WTC11 (cell line): ENCODE measurements around the gene OR4D10. TPM values are rescaled to one million over a fixed set of nuclear protein-coding genes. Genes with fewer than 3 reads are reported as not detected.

ENCODE experiments used
- ATAC-seq: fragments of 200-7000 bp; cut with Tn5 transposase; 2 replicates; pipeline ENCODE4 v1.10.0; 2021; ENCODE audit warnings: mild to moderate bottlenecking, moderate library complexity
- CTCF ChIA-PET: fragments of 300-600 bp; sonication (Branson Sonifier 250); formaldehyde crosslinking; loops from one replicate; lab custom pipeline; 2021; ENCODE audit warnings: antibody characterized with exemption; lab: Charles Lee
- POLR2A ChIA-PET: fragments of 350-600 bp; sonication (Branson Sonifier 250); formaldehyde crosslinking; loops from one replicate; lab custom pipeline; 2021; ENCODE audit warnings: antibody characterized with exemption; lab: Charles Lee
- DNase-seq: peaks from one replicate; pipeline ENCODE4 v3.0.0; 2021; ENCODE audit warnings: low spot score
- H3K27ac Mint-ChIP-seq: 2 replicates; pipeline ENCODE4 v1.8.0; 2021; ENCODE audit warnings: mixed read lengths
- H3K27me3 Mint-ChIP-seq: 2 replicates; pipeline ENCODE4 v1.8.0; 2021; ENCODE audit warnings: low read depth, mild to moderate bottlenecking, moderate library complexity, mixed read lengths
- H3K36me3 Mint-ChIP-seq: 2 replicates; pipeline ENCODE4 v1.8.0; 2021; ENCODE audit warnings: mixed read lengths
- H3K4me1 Mint-ChIP-seq: 2 replicates; pipeline ENCODE4 v1.8.0; 2022; ENCODE audit warnings: mixed read lengths
- H3K4me3 Mint-ChIP-seq: 2 replicates; pipeline ENCODE4 v1.8.0; 2021; ENCODE audit warnings: mild to moderate bottlenecking, moderate library complexity, mixed read lengths
- H3K9me3 Mint-ChIP-seq: 2 replicates; pipeline ENCODE4 v1.8.0; 2021; ENCODE audit warnings: mixed read lengths
- ATF1 ChIP-seq: sonication (generic); formaldehyde crosslinking; IDR thresholded peaks from 2 replicates; pipeline ENCODE4 v1.8.1; 2023; ENCODE audit warnings: mild to moderate bottlenecking, moderate library complexity, missing genetic modification reagents
- ATF2 ChIP-seq: sonication (generic); formaldehyde crosslinking; IDR thresholded peaks from 2 replicates; pipeline ENCODE4 v1.8.1; 2022; ENCODE audit warnings: low read depth, missing genetic modification reagents, borderline replicate concordance
- ATF6 ChIP-seq: sonication (generic); formaldehyde crosslinking; IDR thresholded peaks from 2 replicates; pipeline ENCODE4 v1.8.1; 2023; ENCODE audit warnings: mild to moderate bottlenecking, missing genetic modification reagents
- FOXJ3 ChIP-seq: sonication (generic); formaldehyde crosslinking; IDR thresholded peaks from 2 replicates; pipeline ENCODE4 v1.9.0; 2021; ENCODE audit warnings: missing genetic modification reagents, mild to moderate bottlenecking, borderline replicate concordance
- GABPB1 ChIP-seq: sonication (generic); formaldehyde crosslinking; IDR thresholded peaks from 2 replicates; pipeline ENCODE4 v1.8.1; 2023; ENCODE audit warnings: mild to moderate bottlenecking, missing genetic modification reagents
- GRHL2 ChIP-seq: fragments of 250-450 bp; sonication (Bioruptor Pico); IDR thresholded peaks from 2 replicates; pipeline ENCODE4 v1.8.0; 2022; ENCODE audit warnings: mild to moderate bottlenecking, moderate library complexity; ENCODE audit not compliant: insufficient replicate concordance, severe bottlenecking
- JAZF1 ChIP-seq: fragments of 250-450 bp; sonication (Bioruptor Pico); IDR thresholded peaks from 2 replicates; pipeline ENCODE4 v1.9.0; 2021; ENCODE audit warnings: moderate library complexity, mild to moderate bottlenecking, inconsistent platforms
- NFATC4 ChIP-seq: fragments of 250-450 bp; sonication (Bioruptor Pico); IDR thresholded peaks from 2 replicates; pipeline ENCODE4 v1.9.0; 2021; ENCODE audit warnings: mild to moderate bottlenecking
- NFYB ChIP-seq: sonication (generic); formaldehyde crosslinking; conservative IDR thresholded peaks from 2 replicates; pipeline ENCODE4 v1.8.0; 2022; ENCODE audit warnings: low read depth, missing genetic modification reagents
- NR3C1 ChIP-seq: sonication (generic); formaldehyde crosslinking; conservative IDR thresholded peaks from 2 replicates; pipeline ENCODE4 v1.8.1; 2023; ENCODE audit warnings: low read depth, mild to moderate bottlenecking, missing genetic modification reagents
- RELA ChIP-seq: sonication (generic); formaldehyde crosslinking; IDR thresholded peaks from 2 replicates; pipeline ENCODE4 v1.8.1; 2022; ENCODE audit warnings: missing genetic modification reagents, mild to moderate bottlenecking, borderline replicate concordance
- RORB ChIP-seq: fragments of 250-450 bp; sonication (Bioruptor Pico); IDR thresholded peaks from 2 replicates; pipeline ENCODE4 v1.9.0; 2021; ENCODE audit warnings: mild to moderate bottlenecking
- SMAD4 ChIP-seq: sonication (generic); formaldehyde crosslinking; IDR thresholded peaks from 2 replicates; pipeline ENCODE4 v1.8.0; 2022; ENCODE audit warnings: mild to moderate bottlenecking, missing genetic modification reagents
- SOX15 ChIP-seq: fragments of 250-450 bp; sonication (Bioruptor Pico); IDR thresholded peaks from 2 replicates; pipeline ENCODE4 v1.9.0; 2021; ENCODE audit warnings: mild to moderate bottlenecking
- ZNF416 ChIP-seq: fragments of 250-450 bp; sonication (Bioruptor Pico); IDR thresholded peaks from 2 replicates; pipeline ENCODE4 v1.9.0; 2021; ENCODE audit warnings: mild to moderate bottlenecking, inconsistent platforms
- total RNA-seq: library from RNA; stranded (reverse); gene quantifications from 3 replicates; pipeline ENCODE4 v1.2.3, GENCODE V29; 2021
- TF ChIP-seq, protein P1 (sequence below): sonication (generic); formaldehyde crosslinking; IDR thresholded peaks from 2 replicates; pipeline ENCODE4 v1.8.0; 2022; ENCODE audit warnings: mild to moderate bottlenecking, missing genetic modification reagents
- TF ChIP-seq, protein P2 (sequence below): sonication (generic); formaldehyde crosslinking; IDR thresholded peaks from 2 replicates; pipeline ENCODE4 v1.8.0; 2022; ENCODE audit warnings: mild to moderate bottlenecking, missing genetic modification reagents
- TF ChIP-seq, protein P3 (sequence below): sonication (generic); formaldehyde crosslinking; IDR thresholded peaks from 2 replicates; pipeline ENCODE4 v1.8.1; 2022; ENCODE audit warnings: missing genetic modification reagents, borderline replicate concordance

The OR4D10 gene
- total RNA-seq, 1 experiment from 2014 or later = not detected

DNA sequence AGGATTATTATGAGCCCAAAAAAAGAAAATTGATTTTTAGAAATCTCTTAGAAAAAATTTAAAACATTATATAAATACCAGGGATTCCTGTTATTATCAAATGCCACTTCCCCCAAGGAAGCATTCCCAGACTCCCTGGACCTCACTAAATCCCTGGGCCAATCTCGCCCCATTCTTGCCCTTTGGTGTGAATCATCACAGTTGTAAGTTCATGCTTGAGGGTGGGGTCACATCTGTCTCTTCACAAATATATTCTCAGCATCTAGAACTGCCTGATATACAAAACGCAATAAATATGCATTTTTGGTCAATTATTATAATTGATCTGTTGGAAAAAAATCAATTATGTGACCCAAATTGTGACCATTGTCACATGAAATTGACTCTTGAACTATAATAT, 24.6 kb upstream of the OR4D10 start (continued):
- no peak for TF ChIP-seq ATF6 (CRISPR knock-in tag)
- no peak for TF ChIP-seq SMAD4 (CRISPR knock-in tag)
- TF ChIP-seq ATF1 (CRISPR knock-in tag) = no peak
- TF ChIP-seq FOXJ3 (CRISPR knock-in tag) = no peak
- TF ChIP-seq RELA (CRISPR knock-in tag) = no peak
- no peak for TF ChIP-seq NR3C1
- TF ChIP-seq SOX15 = no peak
- no peak for TF ChIP-seq NFATC4 (CRISPR knock-in tag)

GRCh38 chr11:59456661-59457060, 16.5 kb upstream of the OR4D10 start, which contains the start of gene OR4D6:
Gene OR4D6 (plus strand): TSS chr11:59456961. CDS start chr11:59456961, 0 bp downstream.
- H3K4me3 Mint-ChIP-seq = no peak within 1 kb of the TSS
- no peaks in the 10 kb centered on the region for H3K27me3 Mint-ChIP-seq
- no peak for ATAC-seq
- no peak within 1 kb of the TSS for H3K27ac Mint-ChIP-seq
- peaks cover 13% of the 10 kb centered on the region for H3K9me3 Mint-ChIP-seq
- peaks cover 8% of the 10 kb centered on the region for H3K4me1 Mint-ChIP-seq
- H3K36me3 Mint-ChIP-seq = no peaks in the 10 kb centered on the region
- no peak for DNase-seq
- POLR2A ChIA-PET = no interaction called here
- CTCF ChIA-PET = no interaction called here
- TF ChIP-seq, protein P1, sequence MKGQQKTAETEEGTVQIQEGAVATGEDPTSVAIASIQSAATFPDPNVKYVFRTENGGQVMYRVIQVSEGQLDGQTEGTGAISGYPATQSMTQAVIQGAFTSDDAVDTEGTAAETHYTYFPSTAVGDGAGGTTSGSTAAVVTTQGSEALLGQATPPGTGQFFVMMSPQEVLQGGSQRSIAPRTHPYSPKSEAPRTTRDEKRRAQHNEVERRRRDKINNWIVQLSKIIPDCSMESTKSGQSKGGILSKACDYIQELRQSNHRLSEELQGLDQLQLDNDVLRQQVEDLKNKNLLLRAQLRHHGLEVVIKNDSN = no peak
- TF ChIP-seq RORB (CRISPR knock-in tag) (no peak), ATF2 (no peak), GABPB1 (CRISPR knock-in tag) (no peak), NFYB (CRISPR knock-in tag) (no peak), JAZF1 (CRISPR knock-in tag) (no peak), ZNF416 (CRISPR knock-in tag) (no peak)
- TF ChIP-seq, protein P2, sequence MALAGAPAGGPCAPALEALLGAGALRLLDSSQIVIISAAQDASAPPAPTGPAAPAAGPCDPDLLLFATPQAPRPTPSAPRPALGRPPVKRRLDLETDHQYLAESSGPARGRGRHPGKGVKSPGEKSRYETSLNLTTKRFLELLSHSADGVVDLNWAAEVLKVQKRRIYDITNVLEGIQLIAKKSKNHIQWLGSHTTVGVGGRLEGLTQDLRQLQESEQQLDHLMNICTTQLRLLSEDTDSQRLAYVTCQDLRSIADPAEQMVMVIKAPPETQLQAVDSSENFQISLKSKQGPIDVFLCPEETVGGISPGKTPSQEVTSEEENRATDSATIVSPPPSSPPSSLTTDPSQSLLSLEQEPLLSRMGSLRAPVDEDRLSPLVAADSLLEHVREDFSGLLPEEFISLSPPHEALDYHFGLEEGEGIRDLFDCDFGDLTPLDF (CRISPR knock-in tag) = no peak
- TF ChIP-seq, protein P3, sequence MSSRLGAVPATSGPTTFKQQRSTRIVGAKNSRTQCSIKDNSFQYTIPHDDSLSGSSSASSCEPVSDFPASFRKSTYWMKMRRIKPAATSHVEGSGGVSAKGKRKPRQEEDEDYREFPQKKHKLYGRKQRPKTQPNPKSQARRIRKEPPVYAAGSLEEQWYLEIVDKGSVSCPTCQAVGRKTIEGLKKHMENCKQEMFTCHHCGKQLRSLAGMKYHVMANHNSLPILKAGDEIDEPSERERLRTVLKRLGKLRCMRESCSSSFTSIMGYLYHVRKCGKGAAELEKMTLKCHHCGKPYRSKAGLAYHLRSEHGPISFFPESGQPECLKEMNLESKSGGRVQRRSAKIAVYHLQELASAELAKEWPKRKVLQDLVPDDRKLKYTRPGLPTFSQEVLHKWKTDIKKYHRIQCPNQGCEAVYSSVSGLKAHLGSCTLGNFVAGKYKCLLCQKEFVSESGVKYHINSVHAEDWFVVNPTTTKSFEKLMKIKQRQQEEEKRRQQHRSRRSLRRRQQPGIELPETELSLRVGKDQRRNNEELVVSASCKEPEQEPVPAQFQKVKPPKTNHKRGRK (CRISPR knock-in tag) = no peak

GRCh38 chr11:59459916-59460315, 13.2 kb upstream of the OR4D10 start:
- CTCF ChIA-PET = no interaction called here
- DNase-seq (no peak), ATAC-seq (no peak)
- no peak overlapping the region for H3K27ac Mint-ChIP-seq
- no peaks in the 10 kb centered on the region for H3K36me3 Mint-ChIP-seq
- peaks cover 8% of the 10 kb centered on the region for H3K4me1 Mint-ChIP-seq
- H3K9me3 Mint-ChIP-seq = peaks cover 13% of the 10 kb centered on the region
- no peaks in the 10 kb centered on the region for H3K27me3 Mint-ChIP-seq
- no peak overlapping the region for H3K4me3 Mint-ChIP-seq
- TF ChIP-seq GRHL2 (CRISPR knock-in tag) = no peak
- POLR2A ChIA-PET = no interaction called here
